ENCODE results near the gene NUDCD3. TPM values are rescaled to one million over a fixed set of nuclear protein-coding genes. Genes with fewer than 3 reads are reported as not detected.

Gene NUDCD3
- total RNA-seq, 1 donor = 54.3 TPM

GRCh38 chr7:44530990-44531389 is 40.5 kb upstream of the NUDCD3 start:
- Histone ChIP-seq H3K27me3 (ENCODE audit: insufficient read depth, low read length) (no peaks in the 10 kb centered on the region), H3K4me1 (ENCODE audit: insufficient read depth, low read length) (no peaks in the 10 kb centered on the region), H2AFZ (ENCODE audit: low read length) (no peak overlapping the region), H3K27ac (ENCODE audit: low read depth, low read length) (no peak overlapping the region), H3K79me2 (ENCODE audit: insufficient read depth, low read length) (no peaks in the 10 kb centered on the region), H3K4me3 (ENCODE audit: insufficient read depth, low read length) (no peak overlapping the region), H3K36me3 (ENCODE audit: insufficient read depth, low read length) (no peaks in the 10 kb centered on the region), H3K9me3 (ENCODE audit: low read depth, low read length) (no peaks in the 10 kb centered on the region), H4K20me1 (ENCODE audit: insufficient read depth, low read length) (peaks cover 3% of the 10 kb centered on the region), H3K4me2 (ENCODE audit: insufficient read depth, low read length) (no peak overlapping the region)
- no peak for TF ChIP-seq CTCF (IDR thresholded peaks at IDR 0.05; ENCODE audit: extremely low read depth, low read depth, low read length)
- DNase-seq (ENCODE audit: insufficient read length, low spot score, missing footprints) = no peak

GRCh38 chr7:44524811-44525388 is 34.4 kb upstream of the NUDCD3 start:
- H3K36me3 ChIP-seq (ENCODE audit: insufficient read depth, low read length) = no peaks in the 10 kb centered on the region
- TF ChIP-seq CTCF (IDR thresholded peaks at IDR 0.05; ENCODE audit: extremely low read depth, low read depth, low read length) = no peak
- no peaks in the 10 kb centered on the region for H3K4me1 ChIP-seq (ENCODE audit: insufficient read depth, low read length)
- no peak overlapping the region for H2AFZ ChIP-seq (ENCODE audit: low read length)
- no peak overlapping the region for H3K4me2 ChIP-seq (ENCODE audit: insufficient read depth, low read length)
- no peak overlapping the region for H3K4me3 ChIP-seq (ENCODE audit: insufficient read depth, low read length)
- no peak overlapping the region for H3K27ac ChIP-seq (ENCODE audit: low read depth, low read length)
- H3K79me2 ChIP-seq (ENCODE audit: insufficient read depth, low read length) = no peaks in the 10 kb centered on the region
- H3K27me3 ChIP-seq (ENCODE audit: insufficient read depth, low read length) = peaks cover 4% of the 10 kb centered on the region
- no peak for DNase-seq (ENCODE audit: insufficient read length, low spot score, missing footprints)
- H3K9me3 ChIP-seq (ENCODE audit: low read depth, low read length) = no peaks in the 10 kb centered on the region
- H4K20me1 ChIP-seq (ENCODE audit: insufficient read depth, low read length) = no peaks in the 10 kb centered on the region

DNA sequence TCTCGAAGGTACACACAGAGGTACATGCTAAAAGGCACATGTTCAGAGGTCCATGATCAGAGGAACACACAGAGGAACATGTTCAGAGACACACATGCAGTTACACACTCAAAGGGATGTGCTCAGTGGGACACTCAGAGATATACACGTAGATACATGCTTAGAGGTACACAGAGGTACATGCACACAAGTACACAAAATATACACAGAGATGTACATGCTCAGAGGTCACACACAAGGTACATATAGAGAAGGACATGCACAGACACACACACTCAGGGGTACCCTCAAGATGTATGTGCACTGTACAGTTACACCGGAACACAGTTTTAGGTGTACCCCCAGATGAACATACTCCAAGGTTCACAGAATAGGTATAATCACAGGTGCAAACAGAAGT is 31.9 kb upstream of the NUDCD3 start:
- H3K27me3 ChIP-seq (ENCODE audit: insufficient read depth, low read length) = peaks cover 4% of the 10 kb centered on the region
- H3K79me2 ChIP-seq (ENCODE audit: insufficient read depth, low read length) = no peaks in the 10 kb centered on the region
- H3K27ac ChIP-seq (ENCODE audit: low read depth, low read length) = no peak overlapping the region
- peak; percentile 66 for DNase-seq (ENCODE audit: insufficient read length, low spot score, missing footprints)
- no peak overlapping the region for H2AFZ ChIP-seq (ENCODE audit: low read length)
- no peaks in the 10 kb centered on the region for H3K4me1 ChIP-seq (ENCODE audit: insufficient read depth, low read length)
- no peaks in the 10 kb centered on the region for H3K9me3 ChIP-seq (ENCODE audit: low read depth, low read length)
- no peaks in the 10 kb centered on the region for H3K36me3 ChIP-seq (ENCODE audit: insufficient read depth, low read length)
- no peak overlapping the region for H3K4me3 ChIP-seq (ENCODE audit: insufficient read depth, low read length)
- no peaks in the 10 kb centered on the region for H4K20me1 ChIP-seq (ENCODE audit: insufficient read depth, low read length)
- TF ChIP-seq CTCF (IDR thresholded peaks at IDR 0.05; ENCODE audit: extremely low read depth, low read depth, low read length) = no peak
- no peak overlapping the region for H3K4me2 ChIP-seq (ENCODE audit: insufficient read depth, low read length)

GRCh38 chr7:44521347-44522095 is 31.1 kb upstream of the NUDCD3 start:
- Histone ChIP-seq H3K9me3 (ENCODE audit: low read depth, low read length) (no peaks in the 10 kb centered on the region), H3K79me2 (ENCODE audit: insufficient read depth, low read length) (no peaks in the 10 kb centered on the region), H3K4me1 (ENCODE audit: insufficient read depth, low read length) (no peaks in the 10 kb centered on the region), H2AFZ (ENCODE audit: low read length) (no peak overlapping the region), H3K27ac (ENCODE audit: low read depth, low read length) (no peak overlapping the region), H3K36me3 (ENCODE audit: insufficient read depth, low read length) (no peaks in the 10 kb centered on the region), H3K4me2 (ENCODE audit: insufficient read depth, low read length) (no peak overlapping the region), H4K20me1 (ENCODE audit: insufficient read depth, low read length) (no peaks in the 10 kb centered on the region), H3K4me3 (ENCODE audit: insufficient read depth, low read length) (no peak overlapping the region), H3K27me3 (ENCODE audit: insufficient read depth, low read length) (peaks cover 4% of the 10 kb centered on the region)
- DNase-seq (ENCODE audit: insufficient read length, low spot score, missing footprints) = peak; percentile 69
- TF ChIP-seq CTCF (IDR thresholded peaks at IDR 0.05; ENCODE audit: extremely low read depth, low read depth, low read length) = no peak
